ENCODE data around the gene INPP5A.
A peak's percentile ranks its signal among the peaks of the same experiment; 100 is the strongest.
"Not testable (repeated sequence)": the region's sequence is repeated elsewhere in the genome, so short reads cannot be mapped to it uniquely, and the experiment has no call there.

The INPP5A gene

GRCh38 chr10:132679640-132680039 lies 142.1 kb downstream of the INPP5A start:
- no peak for DNase-seq

- not testable (repeated sequence) for DNase-seq
Observed at GRCh38 chr10:132680741-132681140, 143.2 kb downstream of the INPP5A start.

- DNase-seq, result no peak
Observed at GRCh38 chr10:132681858-132682755, 144.5 kb downstream of the INPP5A start.

- no peak for DNase-seq
Observed at GRCh38 chr10:132684164-132684891, 146.7 kb downstream of the INPP5A start.

- peak in 13 of 14 donors; percentile 25 to 95 (median 81) for DNase-seq
Observed at GRCh38 chr10:132685101-132685891, 147.7 kb downstream of the INPP5A start.

- no peak for DNase-seq
Observed at GRCh38 chr10:132685921-132686680, 148.5 kb downstream of the INPP5A start.

GRCh38 chr10:132687181-132687892 lies 149.8 kb downstream of the INPP5A start:
- no peak for DNase-seq

GRCh38 chr10:132687893-132688579 lies 150.4 kb downstream of the INPP5A start:
- DNase-seq, result no peak

GRCh38 chr10:132688580-132689420 lies 151.2 kb downstream of the INPP5A start:
- DNase-seq, result no peak

GRCh38 chr10:132689721-132690360 lies 152.3 kb downstream of the INPP5A start:
- no peak for DNase-seq

- DNase-seq, result no peak
Observed at GRCh38 chr10:132690401-132690800, 152.8 kb downstream of the INPP5A start.

GRCh38 chr10:132690821-132691610 lies 153.4 kb downstream of the INPP5A start:
- no peak for DNase-seq

GRCh38 chr10:132691711-132692153 lies 154.1 kb downstream of the INPP5A start:
- DNase-seq, result no peak

- DNase-seq, result no peak
Observed at GRCh38 chr10:132692311-132692710, 154.7 kb downstream of the INPP5A start.

- no peak for DNase-seq
Observed at GRCh38 chr10:132693676-132694075, 156.1 kb downstream of the INPP5A start.

GRCh38 chr10:132696204-132696603 lies 158.6 kb downstream of the INPP5A start:
- DNase-seq, result no peak

- no peak for DNase-seq
Observed at GRCh38 chr10:132696728-132697577, 159.4 kb downstream of the INPP5A start.
